ENCODE measurements around the gene PCDHGB5. TPM values are rescaled to one million over a fixed set of nuclear protein-coding genes. Genes with fewer than 3 reads are reported as not detected.
"Not testable (repeated sequence)": the region's sequence is repeated elsewhere in the genome, so short reads cannot be mapped to it uniquely, and the experiment has no call there.

PCDHGB5 gene
- total RNA-seq, 2 donors from 2014 or later: 0.26 to 0.35 TPM

DNA sequence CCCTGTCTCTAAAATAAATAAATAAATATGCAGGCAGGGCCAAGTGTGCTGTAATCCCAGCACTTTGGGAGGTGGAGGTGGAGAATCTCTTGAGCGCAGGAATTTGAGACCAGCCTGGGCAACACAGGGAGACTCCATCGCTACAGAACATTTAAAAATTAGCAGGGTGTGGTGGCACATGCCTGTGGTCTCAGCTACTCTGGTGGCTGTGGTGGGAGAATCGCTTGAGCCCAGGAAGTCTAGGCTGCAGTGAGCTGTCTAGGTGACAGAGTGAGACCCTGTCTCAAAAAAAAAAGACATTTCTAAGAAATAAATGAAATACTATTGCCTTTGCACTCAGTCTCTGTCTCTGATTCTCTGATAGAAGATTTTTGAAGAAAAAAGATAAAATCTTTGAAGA is 13.8 kb downstream of the PCDHGB5 start:
- no peak overlapping the region for H3K27ac Mint-ChIP-seq
- DNase-seq (no peak), ATAC-seq (no peak)
- H3K4me3 Mint-ChIP-seq: no peak overlapping the region
- peaks cover 3% of the 10 kb centered on the region for H3K4me1 Mint-ChIP-seq
- peaks cover 5% of the 10 kb centered on the region for H3K9me3 ChIP-seq (ENCODE audit: control insufficient read depth, low read length, poor library complexity, severe bottlenecking)
- H3K27me3 Mint-ChIP-seq: peaks cover 48% of the 10 kb centered on the region
- peaks cover 5% of the 10 kb centered on the region for H3K36me3 Mint-ChIP-seq (ENCODE audit: low read depth)

GRCh38 chr5:141412854-141413539 is 15.2 kb downstream of the PCDHGB5 start, which contains the start of gene PCDHGA10:
Gene PCDHGA10 (plus strand): TSS chr5:141412987. CDS start chr5:141413176, 189 bp downstream.
- Mint-ChIP-seq H3K27ac (peak within 1 kb of the TSS; percentile 17), H3K36me3 (ENCODE audit: low read depth) (peaks cover 7% of the 10 kb centered on the region), H3K27me3 (peaks cover 55% of the 10 kb centered on the region), H3K4me3 (peak within 1 kb of the TSS; percentile 86), H3K4me1 (peaks cover 3% of the 10 kb centered on the region)
- ATAC-seq: peak; percentile 85
- DNase-seq: peak in 2 of 3 donors; percentile 28 to 29
- peaks cover 5% of the 10 kb centered on the region for H3K9me3 ChIP-seq (ENCODE audit: control insufficient read depth, low read length, poor library complexity, severe bottlenecking)

DNA sequence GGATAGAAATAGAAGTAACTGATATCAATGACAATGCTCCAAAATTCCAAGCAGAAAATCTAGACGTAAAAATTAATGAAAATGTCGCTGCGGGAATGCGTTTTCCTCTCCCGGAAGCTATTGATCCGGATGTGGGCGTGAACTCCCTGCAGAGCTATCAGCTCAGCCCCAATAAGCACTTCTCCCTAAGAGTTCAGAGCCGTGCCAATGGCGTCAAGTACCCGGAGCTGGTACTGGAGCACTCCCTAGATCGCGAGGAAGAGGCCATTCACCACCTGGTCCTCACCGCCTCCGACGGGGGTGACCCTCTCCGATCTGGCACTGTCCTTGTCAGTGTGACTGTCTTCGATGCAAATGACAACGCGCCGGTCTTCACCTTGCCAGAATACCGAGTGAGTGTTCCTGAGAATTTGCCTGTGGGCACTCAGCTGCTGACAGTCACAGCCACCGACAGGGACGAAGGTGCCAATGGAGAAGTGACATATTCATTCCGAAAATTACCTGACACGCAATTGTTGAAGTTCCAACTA is 15.9 kb downstream of the PCDHGB5 start:
- peaks cover 8% of the 10 kb centered on the region for H3K36me3 Mint-ChIP-seq (ENCODE audit: low read depth)
- H3K27me3 Mint-ChIP-seq: peaks cover 57% of the 10 kb centered on the region
- H3K4me1 Mint-ChIP-seq: peaks cover 3% of the 10 kb centered on the region
- peak overlapping the region; percentile 17 for H3K27ac Mint-ChIP-seq
- no peak for DNase-seq
- no peak for ATAC-seq
- peak overlapping the region; percentile 86 for H3K4me3 Mint-ChIP-seq
- H3K9me3 ChIP-seq (ENCODE audit: control insufficient read depth, low read length, poor library complexity, severe bottlenecking): peaks cover 5% of the 10 kb centered on the region

DNA sequence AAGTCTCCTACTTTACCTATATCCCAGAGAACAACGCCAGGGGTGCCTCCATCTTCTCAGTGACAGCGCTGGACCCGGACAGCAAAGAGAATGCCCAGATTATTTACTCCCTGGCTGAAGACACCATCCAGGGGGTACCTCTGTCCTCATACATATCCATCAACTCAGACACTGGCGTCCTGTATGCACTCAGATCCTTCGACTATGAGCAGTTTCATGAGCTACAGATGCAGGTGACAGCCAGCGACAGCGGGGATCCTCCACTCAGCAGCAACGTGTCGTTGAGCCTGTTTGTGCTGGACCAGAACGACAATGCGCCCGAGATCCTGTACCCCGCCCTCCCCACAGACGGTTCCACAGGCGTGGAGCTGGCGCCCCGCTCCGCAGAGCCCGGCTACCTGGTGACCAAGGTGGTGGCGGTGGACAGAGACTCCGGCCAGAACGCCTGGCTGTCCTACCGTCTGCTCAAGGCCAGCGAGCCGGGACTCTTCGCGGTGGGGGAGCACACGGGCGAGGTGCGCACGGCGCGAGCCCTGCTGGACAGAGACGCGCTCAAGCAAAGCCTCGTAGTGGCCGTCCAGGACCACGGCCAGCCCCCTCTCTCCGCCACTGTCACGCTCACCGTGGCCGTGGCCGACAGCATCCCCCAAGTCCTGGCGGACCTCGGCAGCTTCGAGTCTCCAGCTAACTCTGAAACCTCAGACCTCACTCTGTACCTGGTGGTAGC is 17.0 kb downstream of the PCDHGB5 start:
- not testable (repeated sequence) for H3K4me1 Mint-ChIP-seq; H3K27ac Mint-ChIP-seq; DNase-seq; ATAC-seq; H3K36me3 Mint-ChIP-seq (ENCODE audit: low read depth); H3K9me3 ChIP-seq (ENCODE audit: control insufficient read depth, low read length, poor library complexity, severe bottlenecking)
- H3K4me3 Mint-ChIP-seq: peak overlapping the region; percentile 19
- H3K27me3 Mint-ChIP-seq: peaks cover 56% of the 10 kb centered on the region

DNA sequence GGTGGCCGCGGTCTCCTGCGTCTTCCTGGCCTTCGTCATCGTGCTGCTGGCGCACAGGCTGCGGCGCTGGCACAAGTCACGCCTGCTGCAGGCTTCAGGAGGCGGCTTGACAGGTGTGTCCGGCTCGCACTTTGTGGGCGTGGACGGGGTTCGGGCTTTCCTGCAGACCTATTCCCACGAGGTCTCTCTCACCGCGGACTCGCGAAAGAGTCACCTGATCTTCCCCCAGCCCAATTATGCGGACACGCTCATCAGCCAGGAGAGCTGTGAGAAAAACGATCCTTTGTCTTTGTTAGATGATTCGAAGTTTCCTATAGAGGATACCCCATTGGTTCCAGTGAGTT is 17.5 kb downstream of the PCDHGB5 start:
- H3K4me1 Mint-ChIP-seq; H3K36me3 Mint-ChIP-seq (ENCODE audit: low read depth); ATAC-seq; H3K9me3 ChIP-seq (ENCODE audit: control insufficient read depth, low read length, poor library complexity, severe bottlenecking); DNase-seq: not testable (repeated sequence)
- H3K27me3 Mint-ChIP-seq: peaks cover 57% of the 10 kb centered on the region
- H3K27ac Mint-ChIP-seq: peak overlapping the region; percentile 2
- H3K4me3 Mint-ChIP-seq: peak overlapping the region; percentile 19

GRCh38 chr5:141417494-141418172 is 19.9 kb downstream of the PCDHGB5 start, which contains the start of gene PCDHGB7:
Gene PCDHGB7 (plus strand): TSS chr5:141417677. CDS start chr5:141417860, 183 bp downstream.
- DNase-seq (peak in 1 of 3 donors; percentile 38), ATAC-seq (peak; percentile 63)
- peak within 1 kb of the TSS; percentile 60 for H3K27ac Mint-ChIP-seq
- not testable (repeated sequence) for H3K36me3 Mint-ChIP-seq (ENCODE audit: low read depth); H3K9me3 ChIP-seq (ENCODE audit: control insufficient read depth, low read length, poor library complexity, severe bottlenecking); H3K4me1 Mint-ChIP-seq
- peaks cover 80% of the 10 kb centered on the region for H3K27me3 Mint-ChIP-seq
- H3K4me3 Mint-ChIP-seq: peak within 1 kb of the TSS; percentile 43

DNA sequence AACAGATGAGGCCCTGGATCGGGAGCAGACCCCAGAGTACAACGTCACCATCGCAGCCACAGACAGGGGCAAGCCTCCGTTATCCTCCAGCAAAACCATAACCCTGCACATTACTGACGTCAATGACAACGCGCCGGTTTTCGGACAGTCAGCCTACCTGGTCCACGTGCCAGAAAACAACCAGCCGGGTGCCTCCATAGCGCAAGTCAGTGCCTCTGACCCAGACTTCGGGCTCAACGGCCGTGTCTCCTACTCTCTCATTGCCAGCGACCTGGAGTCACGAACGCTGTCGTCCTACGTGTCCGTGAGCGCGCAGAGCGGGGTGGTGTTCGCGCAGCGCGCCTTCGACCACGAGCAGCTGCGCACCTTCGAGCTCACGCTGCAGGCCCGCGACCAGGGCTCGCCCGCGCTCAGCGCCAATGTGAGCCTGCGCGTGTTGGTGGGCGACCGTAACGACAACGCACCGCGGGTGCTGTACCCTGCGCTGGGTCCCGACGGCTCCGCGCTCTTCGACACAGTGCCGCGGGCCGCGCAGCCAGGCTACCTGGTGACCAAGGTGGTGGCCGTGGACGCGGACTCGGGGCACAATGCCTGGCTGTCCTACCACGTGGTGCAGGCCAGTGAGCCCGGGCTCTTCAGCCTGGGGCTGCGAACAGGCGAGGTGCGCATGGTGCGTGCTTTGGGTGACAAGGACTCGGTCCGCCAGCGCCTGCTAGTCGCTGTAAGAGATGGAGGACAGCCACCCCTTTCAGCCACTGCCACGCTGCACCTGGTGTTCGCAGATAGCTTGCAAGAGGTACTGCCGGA is 21.5 kb downstream of the PCDHGB5 start:
- Mint-ChIP-seq H3K4me3 (peak overlapping the region; percentile 43), H3K27ac (peak overlapping the region; percentile 60), H3K36me3 (ENCODE audit: low read depth) (peaks cover 6% of the 10 kb centered on the region), H3K27me3 (peaks cover 66% of the 10 kb centered on the region), H3K4me1 (no peaks in the 10 kb centered on the region)
- no peak for ATAC-seq
- no peak for DNase-seq
- H3K9me3 ChIP-seq (ENCODE audit: control insufficient read depth, low read length, poor library complexity, severe bottlenecking): peaks cover 9% of the 10 kb centered on the region

DNA sequence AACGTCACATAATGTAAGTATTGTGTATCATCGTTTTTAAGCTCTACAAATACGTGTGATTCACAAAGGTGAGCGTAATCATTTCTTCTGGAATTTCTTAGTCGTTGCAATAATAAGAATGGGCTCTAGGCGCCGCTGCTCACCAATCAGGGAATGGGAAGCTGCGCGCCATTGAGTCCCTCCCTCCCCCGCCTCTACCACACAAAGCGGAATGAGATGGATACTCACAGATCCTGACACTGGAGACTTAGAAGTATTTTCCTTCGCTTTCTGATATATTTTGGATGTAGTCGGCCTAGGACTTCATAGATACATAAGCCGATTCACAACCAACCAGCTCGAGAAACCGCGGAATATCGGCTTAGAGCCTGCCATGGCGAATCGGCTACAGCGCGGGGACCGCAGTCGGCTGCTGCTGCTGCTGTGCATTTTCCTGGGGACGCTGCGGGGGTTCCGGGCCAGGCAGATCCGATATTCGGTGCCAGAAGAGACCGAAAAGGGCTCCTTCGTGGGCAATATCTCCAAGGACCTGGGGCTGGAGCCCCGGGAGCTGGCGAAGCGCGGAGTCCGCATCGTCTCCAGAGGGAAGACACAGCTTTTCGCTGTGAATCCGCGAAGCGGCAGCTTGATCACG is 23.2 kb downstream of the PCDHGB5 start, which contains the start of gene PCDHGA11:
Gene PCDHGA11, plus strand, starts transcription at position 197 of the 634 bp plus-strand sequence. Its CDS starts 177 bp downstream, at position 374.
- peak within 1 kb of the TSS; percentile 65 for H3K27ac Mint-ChIP-seq
- peak within 1 kb of the TSS; percentile 72 for H3K4me3 Mint-ChIP-seq
- no peaks in the 10 kb centered on the region for H3K4me1 Mint-ChIP-seq
- ATAC-seq (no peak), DNase-seq (no peak)
- H3K36me3 Mint-ChIP-seq (ENCODE audit: low read depth): peaks cover 7% of the 10 kb centered on the region
- H3K27me3 Mint-ChIP-seq: peaks cover 67% of the 10 kb centered on the region
- peaks cover 9% of the 10 kb centered on the region for H3K9me3 ChIP-seq (ENCODE audit: control insufficient read depth, low read length, poor library complexity, severe bottlenecking)

GRCh38 chr5:141421489-141421855 is 23.7 kb downstream of the PCDHGB5 start:
- Mint-ChIP-seq H3K4me3 (no peak overlapping the region), H3K36me3 (ENCODE audit: low read depth) (peaks cover 7% of the 10 kb centered on the region), H3K27ac (peak overlapping the region; percentile 65), H3K4me1 (no peaks in the 10 kb centered on the region), H3K27me3 (peaks cover 72% of the 10 kb centered on the region)
- H3K9me3 ChIP-seq (ENCODE audit: control insufficient read depth, low read length, poor library complexity, severe bottlenecking): peaks cover 9% of the 10 kb centered on the region
- ATAC-seq: no peak
- no peak for DNase-seq

DNA sequence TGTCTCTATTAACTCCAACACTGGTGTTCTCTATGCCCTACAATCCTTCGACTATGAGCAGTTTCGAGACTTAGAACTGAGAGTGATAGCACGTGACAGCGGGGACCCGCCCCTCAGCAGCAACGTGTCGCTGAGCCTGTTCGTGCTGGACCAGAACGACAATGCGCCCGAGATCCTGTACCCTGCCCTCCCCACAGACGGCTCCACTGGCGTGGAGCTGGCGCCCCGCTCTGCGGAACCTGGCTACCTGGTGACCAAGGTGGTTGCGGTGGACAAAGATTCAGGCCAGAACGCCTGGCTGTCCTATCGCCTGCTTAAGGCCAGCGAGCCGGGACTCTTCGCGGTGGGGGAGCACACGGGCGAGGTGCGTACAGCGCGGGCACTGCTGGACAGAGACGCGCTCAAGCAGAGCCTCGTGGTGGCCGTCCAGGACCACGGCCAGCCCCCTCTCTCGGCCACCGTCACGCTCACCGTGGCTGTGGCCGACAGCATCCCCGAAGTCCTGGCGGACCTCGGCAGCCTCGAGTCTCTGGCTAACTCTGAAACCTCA is 25.1 kb downstream of the PCDHGB5 start:
- H3K27ac Mint-ChIP-seq: no peak overlapping the region
- DNase-seq (no peak), ATAC-seq (no peak)
- H3K36me3 Mint-ChIP-seq (ENCODE audit: low read depth): peaks cover 7% of the 10 kb centered on the region
- H3K4me3 Mint-ChIP-seq: no peak overlapping the region
- H3K27me3 Mint-ChIP-seq: peaks cover 70% of the 10 kb centered on the region
- H3K4me1 Mint-ChIP-seq: no peaks in the 10 kb centered on the region
- peaks cover 9% of the 10 kb centered on the region for H3K9me3 ChIP-seq (ENCODE audit: control insufficient read depth, low read length, poor library complexity, severe bottlenecking)

GRCh38 chr5:141427783-141428426 is 30.2 kb downstream of the PCDHGB5 start:
- no peaks in the 10 kb centered on the region for H3K4me1 Mint-ChIP-seq
- ATAC-seq: no peak
- H3K27me3 Mint-ChIP-seq: peaks cover 58% of the 10 kb centered on the region
- peaks cover 6% of the 10 kb centered on the region for H3K36me3 Mint-ChIP-seq (ENCODE audit: low read depth)
- DNase-seq: no peak
- peaks cover 8% of the 10 kb centered on the region for H3K9me3 ChIP-seq (ENCODE audit: control insufficient read depth, low read length, poor library complexity, severe bottlenecking)
- no peak overlapping the region for H3K4me3 Mint-ChIP-seq
- H3K27ac Mint-ChIP-seq: no peak overlapping the region
